Activated CD4-positive, alpha-beta T cell treated with anti-CD3 and anti-CD28 coated beads, Interleukin-2, Interleukin-4, amounts not matched to agents 100 ng/mL and 50 ng/mL, durations not matched to agents 16 hours and 8 hours (primary cell): ENCODE measurements around the gene KRT9.
"Not testable (repeated sequence)": the region's sequence is repeated elsewhere in the genome, so short reads cannot be mapped to it uniquely, and the experiment has no call there.

Source experiments
- DNase-seq: peaks from one replicate; pipeline ENCODE4 v3.0.0-alpha.2; 2020; ENCODE audit warnings: low spot score

Gene KRT9

GRCh38 chr17:41545829-41546410, 25.9 kb downstream of the KRT9 start:
- no peak for DNase-seq

DNA sequence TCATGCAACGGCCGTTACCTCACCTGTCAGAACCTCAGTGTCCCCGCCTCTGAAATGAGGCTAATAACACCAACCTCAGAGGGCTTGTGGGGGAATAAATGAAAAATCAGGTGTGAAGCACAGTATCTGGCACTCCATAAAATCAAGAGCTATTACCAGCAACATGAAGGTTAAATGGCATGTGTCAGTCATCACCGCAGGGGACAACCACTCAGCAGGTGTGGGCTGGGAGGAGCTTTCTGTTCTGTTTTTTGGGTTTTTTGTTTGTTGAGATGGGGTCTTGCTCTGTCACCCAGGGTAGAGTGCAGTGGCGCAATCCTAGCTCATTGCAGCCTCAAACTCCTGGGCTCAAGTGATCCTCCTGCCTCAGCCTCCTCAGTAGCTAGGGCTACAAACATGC, 26.9 kb downstream of the KRT9 start:
- no peak for DNase-seq

- no peak for DNase-seq
Observed at GRCh38 chr17:41544491-41544892, 27.4 kb downstream of the KRT9 start.

DNA sequence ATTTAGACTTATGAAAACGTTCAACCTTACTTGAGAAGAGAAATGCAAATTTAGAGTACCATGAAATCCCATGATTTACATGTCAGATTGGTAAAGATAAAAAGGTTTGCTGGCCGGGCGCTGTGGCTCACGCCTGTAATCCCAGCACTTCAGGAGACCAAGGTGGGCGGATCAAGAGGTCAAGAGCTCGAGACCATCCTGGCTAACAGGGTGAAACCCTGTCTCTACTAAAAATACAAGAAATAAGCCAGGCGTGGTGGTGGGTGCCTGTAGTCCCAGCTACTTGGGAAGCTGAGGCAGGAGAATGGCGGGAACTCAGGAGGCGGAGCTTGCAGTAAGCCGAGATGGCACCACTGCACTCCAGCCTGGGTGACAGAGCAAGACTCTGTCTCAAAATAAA, 29.1 kb downstream of the KRT9 start:
- not testable (repeated sequence) for DNase-seq

DNA sequence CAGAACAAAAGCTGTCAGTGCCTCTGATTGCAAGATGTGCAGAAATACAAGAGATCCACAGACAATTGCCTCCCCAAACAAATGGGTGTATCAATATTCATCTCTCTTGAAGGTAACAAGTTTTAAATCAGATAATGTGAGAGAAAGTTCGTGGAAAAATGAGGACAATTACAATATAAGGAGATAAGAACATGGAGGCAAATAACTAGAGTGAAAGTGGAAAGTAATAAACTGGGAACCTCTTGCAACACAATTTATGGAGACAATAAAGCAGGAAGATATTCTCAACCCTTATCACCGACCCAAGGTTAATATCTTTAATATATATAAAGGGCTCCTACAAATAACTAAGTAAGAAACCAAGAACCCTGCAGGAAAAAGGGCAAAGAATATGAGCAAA, 29.5 kb downstream of the KRT9 start:
- DNase-seq: no peak

DNA sequence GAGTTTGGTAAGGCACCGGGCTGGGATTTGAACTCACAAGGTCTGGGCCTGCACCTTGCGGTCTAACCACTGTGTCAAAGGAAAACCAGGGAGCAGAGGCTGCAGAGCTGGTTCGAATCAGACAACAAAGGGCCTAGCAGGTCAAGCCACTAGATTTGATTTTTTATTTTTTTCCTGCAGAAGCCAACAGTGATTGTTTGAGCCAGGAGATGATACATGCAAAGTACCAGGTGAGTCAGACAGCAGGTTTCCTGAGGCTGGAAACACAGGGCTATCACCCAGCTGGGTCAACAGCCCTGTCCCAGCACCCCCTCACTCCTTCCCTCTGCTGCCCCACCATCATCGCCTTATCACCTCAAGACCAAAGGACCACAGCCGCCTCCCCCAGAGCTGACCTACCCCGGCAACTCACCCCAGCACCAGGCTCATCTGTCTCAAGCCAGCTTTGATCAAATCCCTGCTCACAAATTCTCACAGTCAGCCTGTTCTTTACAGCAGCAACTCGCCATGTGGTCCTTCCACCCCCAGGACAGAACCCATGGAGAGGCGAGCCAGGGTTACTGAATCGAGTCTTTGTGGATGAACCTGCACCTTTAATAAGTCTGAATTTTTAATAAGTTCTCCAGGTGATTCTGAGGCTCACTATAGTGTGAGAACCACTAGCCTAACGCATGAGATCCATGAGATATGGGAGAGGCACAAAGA, 30.8 kb downstream of the KRT9 start:
- no peak for DNase-seq

DNA sequence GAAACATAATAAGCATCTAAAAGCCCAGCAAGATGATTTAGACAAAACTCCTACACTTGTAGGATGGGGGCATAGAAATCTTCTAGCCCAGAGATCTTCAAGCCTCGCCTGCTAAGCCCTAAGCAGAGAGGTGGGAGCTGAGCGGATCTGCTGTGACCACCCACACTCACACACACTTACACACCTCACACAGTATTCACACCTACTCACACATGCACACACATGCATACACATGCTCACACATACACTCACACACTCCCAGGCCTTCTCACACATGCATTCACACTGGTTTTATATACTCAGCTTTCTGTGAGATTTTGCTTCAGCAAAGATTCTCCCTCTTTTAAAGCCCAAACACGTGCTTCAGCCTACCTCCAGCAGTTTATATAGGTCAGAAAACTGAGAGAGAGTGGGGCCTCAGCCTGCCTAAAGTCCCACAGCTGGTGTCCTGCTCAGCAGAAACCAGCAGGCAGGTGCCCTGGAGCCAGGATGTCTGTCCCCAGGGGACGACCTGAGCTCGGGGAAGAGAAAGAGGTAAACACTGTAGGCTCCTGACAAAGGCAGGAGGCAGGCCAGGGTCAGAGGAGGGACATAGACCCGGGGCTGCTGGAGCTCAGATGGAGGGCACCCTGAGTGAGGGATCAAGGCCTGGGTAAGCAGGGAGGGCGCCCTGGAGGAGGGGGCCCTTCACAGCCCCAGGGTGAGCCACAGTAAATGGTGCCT, 31.7 kb downstream of the KRT9 start:
- DNase-seq: no peak

DNA sequence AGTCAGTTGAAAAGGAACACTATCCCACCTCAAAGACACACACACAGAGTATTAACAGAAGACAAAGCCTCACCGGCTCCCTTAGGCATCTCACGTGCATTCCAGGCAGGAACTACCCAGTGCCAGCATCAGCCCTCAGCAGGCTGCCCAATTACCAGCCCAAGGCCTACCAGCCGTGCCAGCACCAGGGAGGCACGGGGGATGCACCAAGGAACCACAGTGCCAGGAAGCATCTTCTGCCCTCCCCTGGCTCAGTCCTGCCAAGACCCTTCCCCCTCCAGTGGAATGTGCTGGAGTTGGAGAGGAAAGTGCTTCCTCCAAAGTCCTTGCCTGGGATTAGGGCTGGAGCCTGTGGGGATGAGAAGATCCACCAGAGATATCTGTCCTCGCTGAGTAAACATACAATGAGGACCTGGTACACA, 32.8 kb downstream of the KRT9 start:
- no peak for DNase-seq

GRCh38 chr17:41538565-41538991, 33.3 kb downstream of the KRT9 start:
- no peak for DNase-seq

DNA sequence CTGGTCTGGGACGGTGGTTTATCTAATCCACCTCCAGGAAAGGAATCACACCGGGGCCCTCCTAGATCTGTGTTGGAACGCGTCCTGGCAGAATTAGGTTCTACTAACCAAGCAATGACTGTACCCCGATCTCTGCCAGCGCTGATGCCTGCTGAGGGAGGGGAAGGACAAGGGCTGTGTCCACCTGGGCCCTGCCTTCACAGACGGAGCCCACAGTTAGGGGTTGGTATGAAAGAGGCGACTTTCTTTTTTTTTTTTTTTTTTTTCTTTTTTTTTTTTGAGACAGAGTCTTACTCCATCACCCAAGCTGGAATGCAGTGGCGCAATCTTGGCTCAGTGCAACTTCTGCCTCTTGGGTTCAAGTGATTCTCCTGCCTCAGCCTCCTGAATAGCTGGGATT, 33.9 kb downstream of the KRT9 start:
- no peak for DNase-seq

- no peak for DNase-seq
Observed at GRCh38 chr17:41537614-41537954, 34.3 kb downstream of the KRT9 start.

GRCh38 chr17:41536741-41537613, 34.9 kb downstream of the KRT9 start:
- DNase-seq: no peak

DNA sequence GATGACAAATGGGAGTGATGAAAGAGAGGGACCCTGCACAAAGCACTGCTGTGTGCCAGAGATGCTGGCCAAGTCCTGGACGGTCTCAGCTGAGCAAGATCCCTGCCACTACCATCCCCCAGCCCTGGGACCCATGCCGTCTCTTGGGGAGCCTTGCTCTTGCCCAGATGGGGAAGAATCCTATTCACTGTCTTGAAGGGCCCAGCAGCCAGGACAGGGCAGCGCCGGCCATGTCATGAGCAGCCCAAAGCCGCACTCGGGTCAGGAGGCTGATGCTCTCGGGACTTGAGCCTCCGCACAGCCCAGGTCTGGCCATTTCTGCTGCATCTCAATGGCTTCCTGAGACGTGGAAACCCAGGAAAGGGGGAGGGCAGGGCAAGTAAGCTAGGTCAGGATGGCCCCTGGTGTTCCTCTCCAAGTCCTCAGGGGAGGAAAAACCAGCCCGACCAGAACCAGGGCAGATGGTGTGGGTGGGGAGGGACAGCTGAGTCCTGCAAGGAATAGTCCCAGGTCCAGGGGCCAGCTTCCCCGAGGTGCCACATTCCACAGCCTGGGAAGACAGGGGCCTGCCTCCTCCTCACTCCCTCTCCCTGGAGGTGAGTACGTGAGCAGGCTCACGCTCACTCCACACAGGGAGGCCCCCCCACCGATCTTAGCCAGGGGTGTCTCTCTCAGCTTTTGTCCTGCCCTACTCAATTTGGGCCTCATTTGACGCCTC, 35.9 kb downstream of the KRT9 start:
- no peak for DNase-seq

- DNase-seq: no peak
Observed at GRCh38 chr17:41534899-41535546, 36.8 kb downstream of the KRT9 start.

- DNase-seq: no peak
Observed at GRCh38 chr17:41533613-41534012, 38.2 kb downstream of the KRT9 start.

GRCh38 chr17:41532947-41533570, 38.8 kb downstream of the KRT9 start:
- no peak for DNase-seq

- no peak for DNase-seq
Observed at GRCh38 chr17:41531993-41532392, 39.9 kb downstream of the KRT9 start.

DNA sequence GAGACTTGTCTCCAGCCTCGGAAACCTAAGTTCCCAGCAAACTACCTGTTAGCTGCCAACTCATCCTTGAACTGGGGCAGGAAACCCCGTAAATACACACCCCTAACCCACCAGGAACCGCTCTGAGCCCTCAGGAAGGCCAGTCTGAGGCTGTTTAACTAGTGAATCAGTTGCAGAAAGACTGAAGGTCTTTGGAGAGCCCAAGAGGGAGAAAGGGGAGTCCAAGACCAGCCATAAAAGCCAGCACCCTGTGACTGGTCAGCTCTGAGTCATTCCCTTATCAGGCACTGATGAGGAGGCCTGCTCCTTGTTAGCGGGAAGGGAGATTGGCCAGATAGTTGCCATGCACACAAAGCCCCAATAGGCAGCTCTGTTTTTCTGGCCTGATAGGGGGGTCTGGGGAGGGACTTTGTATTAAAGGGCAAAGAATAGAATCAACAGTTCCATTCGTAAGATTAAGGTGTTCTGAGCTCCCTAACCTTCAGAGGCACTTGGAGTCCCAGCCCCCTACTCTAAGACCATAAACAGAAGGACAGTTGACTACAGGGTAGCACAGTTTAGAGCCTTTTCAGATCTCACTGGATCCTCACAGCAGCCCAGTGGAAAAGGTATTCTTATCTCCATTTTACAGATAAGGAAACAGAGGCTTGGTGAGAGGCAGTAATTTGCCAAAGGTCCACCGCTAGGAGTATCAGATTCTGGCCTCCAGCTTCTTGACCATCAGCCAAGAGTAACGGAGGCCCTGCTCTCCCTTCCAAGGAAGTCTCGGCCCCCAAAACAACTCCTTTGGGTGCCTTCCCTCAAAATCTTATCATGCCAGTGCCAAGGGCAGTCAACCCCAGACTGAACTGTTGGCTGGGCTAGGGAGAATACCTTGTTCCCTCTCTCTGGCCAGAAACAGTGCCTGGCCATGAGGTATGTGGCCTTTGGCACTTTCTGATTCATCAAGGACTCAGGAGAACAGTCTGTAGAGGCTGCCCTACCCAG, 41.5 kb downstream of the KRT9 start:
- no peak for DNase-seq

- no peak for DNase-seq
Observed at GRCh38 chr17:41529491-41529915, 42.4 kb downstream of the KRT9 start.

GRCh38 chr17:41528959-41529353, 42.9 kb downstream of the KRT9 start:
- no peak for DNase-seq
